ENCODE measurements around the gene FAF2.

FAF2 gene

GRCh38 chr5:176507911-176508310 lies 59.7 kb downstream of the FAF2 start:
- no peak for DNase-seq (ENCODE audit: low spot score)

DNA sequence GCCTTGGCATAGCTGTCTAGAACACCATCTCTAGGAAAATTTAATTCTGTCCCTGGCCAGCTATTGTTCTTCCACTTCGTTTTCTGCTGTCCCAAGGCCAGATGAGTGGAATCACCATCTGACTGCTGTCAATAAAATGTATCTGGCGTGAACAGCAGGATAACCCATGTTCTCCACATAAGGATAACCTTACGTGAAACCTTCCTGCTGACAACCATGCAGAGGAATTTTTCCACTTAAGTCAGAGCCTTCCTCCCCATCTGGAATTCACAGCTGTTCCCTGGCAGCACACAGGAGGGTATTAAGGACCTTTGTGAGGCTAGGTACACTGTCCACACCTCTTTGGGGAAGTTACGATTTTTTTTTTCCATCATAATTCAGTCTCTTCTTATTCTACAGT lies 60.4 kb downstream of the FAF2 start:
- no peak for DNase-seq (ENCODE audit: low spot score)

DNA sequence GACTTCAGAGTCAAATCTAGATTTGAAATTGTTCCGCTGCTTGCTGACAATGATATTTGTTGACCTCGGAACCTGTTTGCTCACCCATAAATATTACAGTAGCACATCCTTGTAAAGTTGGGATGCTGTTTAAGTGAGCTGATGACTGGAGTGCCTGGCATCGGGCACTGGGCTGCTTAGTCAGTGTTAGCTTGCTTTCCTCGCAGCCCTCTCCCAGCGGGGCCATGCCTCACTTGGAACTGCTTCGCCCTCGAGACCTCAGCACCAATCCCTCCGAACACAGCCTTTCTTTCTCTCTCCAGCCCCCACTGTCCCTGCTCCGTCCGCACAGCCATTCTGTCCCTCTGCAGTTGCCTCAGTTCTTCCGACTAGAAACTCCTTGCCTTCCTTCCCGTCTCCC lies 65.6 kb downstream of the FAF2 start:
- no peak for DNase-seq (ENCODE audit: low spot score)

- no peak for DNase-seq (ENCODE audit: low spot score)
Observed at GRCh38 chr5:176514244-176514950, 66.2 kb downstream of the FAF2 start.

DNA sequence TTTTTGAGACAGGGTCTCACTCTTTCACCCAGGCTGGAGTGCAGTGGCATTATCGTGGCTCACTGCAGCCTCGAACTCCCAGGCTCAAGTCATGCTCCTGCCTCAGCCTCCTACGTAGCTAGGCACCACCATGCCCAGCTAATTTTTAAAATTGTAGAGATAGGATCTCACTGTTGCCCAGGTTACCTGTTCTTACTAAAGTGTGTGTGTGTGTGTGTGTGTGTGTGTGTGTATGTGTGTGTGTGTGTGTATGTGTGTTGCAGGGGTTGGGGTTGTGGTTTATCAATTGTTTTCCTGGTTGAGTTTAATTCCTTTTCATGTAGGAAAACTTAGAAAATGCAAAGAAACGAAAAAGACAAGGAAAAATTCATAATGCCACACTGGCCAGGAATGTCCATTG lies 67.2 kb downstream of the FAF2 start:
- DNase-seq (ENCODE audit: low spot score) = no peak

GRCh38 chr5:176517053-176517661 lies 69.0 kb downstream of the FAF2 start:
- no peak for DNase-seq (ENCODE audit: low spot score)

DNA sequence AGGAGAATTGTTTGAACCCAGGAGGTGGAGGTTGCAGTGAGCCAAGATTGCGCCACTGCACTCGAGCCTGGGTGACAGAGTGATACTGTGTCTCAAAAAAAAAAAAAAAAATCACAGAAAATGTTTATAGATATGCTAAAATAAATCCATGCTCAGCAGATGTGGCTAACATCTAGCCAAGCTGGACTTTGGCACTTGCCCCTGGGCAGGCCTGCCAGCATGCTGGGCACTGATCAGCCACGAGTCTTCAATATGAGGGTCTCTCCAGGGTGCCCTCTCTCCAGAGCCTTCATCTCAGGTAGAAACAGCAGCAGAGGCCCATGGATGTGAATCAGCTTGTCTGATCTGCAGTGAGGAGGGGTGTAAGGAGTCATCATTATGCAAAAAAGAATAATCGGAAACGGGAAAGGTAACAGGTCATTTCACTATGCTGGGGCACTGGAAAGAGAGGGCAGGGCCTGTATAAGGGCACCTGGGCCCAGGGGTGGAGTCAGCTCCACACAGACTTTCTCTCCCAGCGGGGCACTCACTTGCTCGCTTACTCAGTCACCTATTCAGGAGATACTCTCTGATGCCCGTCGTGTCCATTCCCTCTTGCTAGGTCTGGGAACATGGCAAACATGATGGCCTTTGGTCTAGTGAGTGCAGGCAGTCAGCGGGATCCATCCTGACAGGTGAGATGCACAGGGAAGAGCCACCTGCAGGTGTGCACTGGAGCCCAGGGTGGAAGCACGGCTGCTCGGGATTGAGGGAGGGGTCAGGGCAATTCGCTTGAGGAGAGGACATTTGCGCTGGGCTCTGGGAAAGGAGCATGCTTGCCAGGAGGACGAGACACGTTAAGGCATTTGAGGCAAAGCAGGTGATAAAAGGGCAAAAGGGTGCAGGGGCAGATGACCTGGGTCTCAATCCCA lies 71.9 kb downstream of the FAF2 start:
- no peak for DNase-seq (ENCODE audit: low spot score)

GRCh38 chr5:176521286-176521685 lies 73.1 kb downstream of the FAF2 start:
- no peak for DNase-seq (ENCODE audit: low spot score)

DNA sequence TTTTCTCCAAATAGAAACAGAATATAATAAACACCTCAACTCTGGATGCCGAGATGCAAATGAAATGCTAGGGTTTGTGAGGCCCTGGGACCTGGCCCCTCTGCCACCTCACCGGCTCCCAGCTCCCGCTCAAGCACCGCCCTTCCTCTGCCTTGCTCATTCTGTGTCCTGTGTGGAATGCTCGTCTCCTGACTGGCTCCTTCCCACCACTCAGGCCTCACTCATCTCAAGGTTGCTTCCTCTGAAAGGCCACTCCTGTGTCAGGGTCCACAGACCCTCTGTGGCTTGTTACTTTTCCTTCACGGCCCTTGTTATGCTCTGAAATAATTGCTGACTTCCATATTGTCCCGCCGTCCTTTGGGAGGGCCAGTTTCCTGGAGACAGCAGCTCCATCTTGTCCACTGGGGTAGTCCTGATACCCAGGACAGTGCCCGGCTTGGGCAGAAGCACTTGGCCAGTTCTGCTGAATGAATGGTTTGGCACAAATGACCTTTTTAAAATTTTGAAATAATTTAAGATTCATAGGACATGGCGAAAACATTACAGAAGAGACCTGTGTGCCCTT lies 73.6 kb downstream of the FAF2 start:
- no peak for DNase-seq (ENCODE audit: low spot score)

GRCh38 chr5:176524138-176524537 lies 76.0 kb downstream of the FAF2 start:
- DNase-seq (ENCODE audit: low spot score) = no peak

- DNase-seq (ENCODE audit: low spot score) = no peak
Observed at GRCh38 chr5:176524987-176525386, 76.8 kb downstream of the FAF2 start.

GRCh38 chr5:176525677-176526076 lies 77.5 kb downstream of the FAF2 start:
- no peak for DNase-seq (ENCODE audit: low spot score)

DNA sequence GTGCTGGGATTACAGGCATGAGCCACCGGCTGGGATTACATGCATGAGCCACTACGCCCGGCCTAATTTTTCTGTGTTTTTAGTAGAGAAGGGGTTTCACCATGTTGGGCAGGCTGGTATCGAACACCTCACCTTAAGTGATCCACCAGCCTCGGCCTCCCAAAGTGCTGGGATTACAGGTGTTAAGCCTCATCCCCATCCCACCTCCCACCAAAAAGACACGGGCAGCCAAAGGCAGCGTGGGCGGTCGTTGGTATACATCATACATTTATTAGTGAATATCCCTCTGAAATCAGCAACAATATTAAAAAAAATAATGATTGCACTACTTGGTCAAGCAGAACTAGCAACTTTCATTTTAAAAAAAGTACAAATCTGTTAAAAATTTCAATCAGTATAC lies 78.3 kb downstream of the FAF2 start:
- DNase-seq (ENCODE audit: low spot score) = no peak

DNA sequence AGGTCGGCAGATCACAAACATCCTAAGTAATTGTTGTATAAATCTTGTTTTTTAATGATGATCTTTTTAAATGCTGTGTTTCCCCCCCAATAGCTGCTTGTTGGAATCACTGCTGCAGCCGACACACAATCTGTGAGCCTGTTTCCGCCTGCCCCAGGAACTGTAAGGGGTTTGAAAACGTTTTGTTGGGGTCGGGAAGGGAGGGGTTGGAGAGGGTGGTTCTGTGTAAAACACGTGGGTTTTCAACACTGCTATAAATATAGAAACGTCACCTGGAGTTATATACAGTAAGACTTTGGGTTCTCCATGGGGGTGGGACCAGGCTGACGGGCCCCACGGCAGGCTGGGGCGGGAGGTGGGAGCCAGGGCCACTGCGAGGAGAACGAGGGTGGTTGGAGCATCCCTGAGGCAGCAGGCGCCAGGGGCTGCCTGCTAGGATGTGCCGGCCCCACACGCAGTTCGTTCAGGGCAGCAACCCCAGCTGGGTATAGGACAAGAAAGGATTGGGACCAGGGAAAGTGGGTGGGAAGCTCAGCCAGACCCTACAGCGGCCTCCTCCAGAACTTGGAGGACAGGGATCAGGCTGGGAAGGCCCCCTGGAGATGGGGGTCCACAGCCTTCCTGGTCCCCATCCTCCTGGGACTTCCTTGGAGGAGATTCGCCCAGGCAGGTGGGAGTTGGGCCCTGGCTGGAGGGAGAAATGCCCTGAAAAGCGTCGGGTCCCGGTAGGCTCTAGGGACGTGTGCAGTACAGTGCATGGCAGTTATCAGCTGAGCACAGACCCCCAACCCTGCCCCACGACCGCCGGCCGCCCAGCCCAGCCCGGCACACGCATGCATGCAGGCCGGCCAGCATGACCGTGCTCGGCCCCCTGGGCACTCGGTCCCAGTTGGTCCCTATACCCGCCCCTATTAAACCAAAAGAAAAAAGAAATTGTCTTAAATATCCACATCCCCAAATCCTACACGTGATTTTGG lies 79.3 kb downstream of the FAF2 start:
- DNase-seq (ENCODE audit: low spot score) = no peak

DNA sequence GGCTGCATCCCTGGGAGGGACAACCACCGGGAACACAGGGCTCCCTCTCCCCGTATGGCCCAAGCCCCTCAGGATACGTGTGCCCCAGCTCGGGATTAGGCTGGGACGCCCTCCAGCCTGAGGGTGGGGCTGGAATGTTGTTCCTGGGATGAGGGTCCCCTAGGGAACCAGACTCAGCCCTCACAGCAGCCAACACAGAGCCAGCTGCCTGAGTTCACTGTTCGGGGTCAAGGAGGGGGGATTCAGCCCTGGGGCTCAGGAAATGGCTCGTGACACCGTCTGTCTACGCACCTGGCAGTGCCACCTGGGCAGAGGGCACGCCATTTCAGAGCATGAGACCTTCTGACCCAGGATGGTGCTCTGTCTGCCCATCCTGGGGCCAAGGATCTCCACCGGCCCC lies 80.1 kb downstream of the FAF2 start:
- no peak for DNase-seq (ENCODE audit: low spot score)

DNA sequence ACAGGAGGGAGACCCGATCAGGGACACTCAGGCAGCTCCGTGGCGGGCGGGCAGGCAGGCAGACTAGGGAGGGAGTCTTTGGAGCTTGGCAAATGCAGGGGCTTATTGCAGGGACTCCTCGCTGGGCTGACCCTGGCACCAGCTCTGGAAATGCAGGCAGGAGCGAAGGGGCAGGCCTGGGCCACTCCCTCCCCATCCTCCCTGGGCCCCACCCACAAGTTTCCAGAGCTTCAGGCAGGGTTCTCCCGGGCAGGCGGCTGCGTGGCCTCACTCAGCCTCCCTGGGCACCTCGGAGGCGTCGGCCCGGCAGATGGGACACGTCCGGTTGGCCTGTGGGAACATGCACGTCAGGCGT lies 80.6 kb downstream of the FAF2 start:
- no peak for DNase-seq (ENCODE audit: low spot score)

DNA sequence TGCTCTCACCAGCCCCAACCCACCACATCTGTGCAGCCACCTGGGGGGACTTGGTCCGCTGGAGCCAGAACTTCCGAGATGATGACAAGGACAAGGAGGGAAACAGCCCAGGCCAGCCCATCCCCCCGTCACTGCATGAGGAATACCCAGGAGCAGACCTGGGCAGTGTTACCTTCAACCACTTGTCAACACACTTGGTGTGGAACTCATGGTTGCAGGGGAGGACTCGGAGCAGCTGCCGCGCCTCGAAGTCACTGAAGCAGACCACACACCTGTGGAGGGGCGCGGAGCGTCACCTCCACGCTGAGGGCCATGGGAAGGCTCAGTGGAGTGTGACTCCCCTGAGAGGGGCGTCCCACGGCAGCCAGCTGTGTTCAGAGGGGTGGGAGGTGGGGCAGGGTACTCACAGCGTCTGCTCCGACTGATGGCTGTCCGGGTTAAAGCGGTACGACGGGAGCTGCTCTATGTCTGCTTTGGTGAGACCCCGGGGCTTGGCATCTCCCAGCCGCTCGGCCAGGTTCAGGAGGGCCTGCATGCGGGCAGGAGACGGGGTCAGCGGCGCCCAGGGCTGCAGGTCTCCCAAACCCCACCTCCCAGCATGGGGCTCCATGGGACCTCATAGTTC lies 81.0 kb downstream of the FAF2 start:
- DNase-seq (ENCODE audit: low spot score) = no peak

- DNase-seq (ENCODE audit: low spot score) = no peak
Observed at GRCh38 chr5:176529741-176530141, 81.6 kb downstream of the FAF2 start.

- DNase-seq (ENCODE audit: low spot score) = no peak
Observed at GRCh38 chr5:176530393-176530982, 82.3 kb downstream of the FAF2 start.
